HG03060 (cell line): ENCODE data around the gene LTBR.
"Not testable (repeated sequence)": the region's sequence is repeated elsewhere in the genome, so short reads cannot be mapped to it uniquely, and the experiment has no call there.

Experiments used
- ATAC-seq: cut with Tn5 transposase; IDR thresholded peaks from one replicate; pipeline ENCODE4 v1.9.1; 2021; ENCODE audit warnings: low read depth, moderate number of reproducible peaks; ENCODE audit not compliant: unreplicated experiment

The LTBR gene

DNA sequence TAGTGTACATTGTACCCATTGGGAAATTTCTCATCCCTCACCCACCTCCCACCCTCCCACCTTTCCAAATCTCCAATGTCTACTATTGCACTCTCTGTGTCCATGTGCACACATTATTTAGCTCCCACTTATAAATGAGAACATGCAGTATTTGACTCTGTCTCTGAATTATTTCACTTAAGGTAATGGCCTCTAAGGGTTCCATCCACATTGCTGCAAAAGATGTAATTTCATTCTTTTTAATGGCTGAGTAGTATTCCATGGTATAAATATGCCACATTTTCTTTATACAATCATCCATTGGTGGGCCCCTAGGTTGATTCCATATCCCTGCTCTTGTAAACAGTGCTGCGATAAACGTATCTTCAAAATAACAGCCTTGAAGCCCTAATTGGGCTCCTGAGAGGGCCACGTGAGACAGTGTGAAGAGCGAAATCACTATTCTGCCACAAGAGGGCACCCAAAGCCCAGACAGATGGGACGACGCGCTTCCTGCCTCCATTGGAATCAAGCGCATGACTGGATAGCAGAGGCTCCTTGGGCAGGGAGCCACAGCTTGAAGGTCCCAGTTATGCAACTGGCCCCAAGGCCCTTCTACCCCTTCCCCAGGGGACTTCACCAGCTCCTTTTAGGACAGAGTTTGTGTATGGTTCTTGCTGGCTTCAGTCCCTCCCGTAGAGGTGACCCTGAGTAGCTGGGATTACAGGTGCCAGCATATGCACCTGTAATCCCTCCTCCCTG lies 39.5 kb downstream of the LTBR start:
- no peak for ATAC-seq

- no peak for ATAC-seq
Observed at GRCh38 chr12:6424008-6424347, 40.0 kb downstream of the LTBR start.

- no peak for ATAC-seq
Observed at GRCh38 chr12:6424866-6425265, 40.9 kb downstream of the LTBR start.

- ATAC-seq, result no peak
Observed at GRCh38 chr12:6425590-6426531, 41.9 kb downstream of the LTBR start.

DNA sequence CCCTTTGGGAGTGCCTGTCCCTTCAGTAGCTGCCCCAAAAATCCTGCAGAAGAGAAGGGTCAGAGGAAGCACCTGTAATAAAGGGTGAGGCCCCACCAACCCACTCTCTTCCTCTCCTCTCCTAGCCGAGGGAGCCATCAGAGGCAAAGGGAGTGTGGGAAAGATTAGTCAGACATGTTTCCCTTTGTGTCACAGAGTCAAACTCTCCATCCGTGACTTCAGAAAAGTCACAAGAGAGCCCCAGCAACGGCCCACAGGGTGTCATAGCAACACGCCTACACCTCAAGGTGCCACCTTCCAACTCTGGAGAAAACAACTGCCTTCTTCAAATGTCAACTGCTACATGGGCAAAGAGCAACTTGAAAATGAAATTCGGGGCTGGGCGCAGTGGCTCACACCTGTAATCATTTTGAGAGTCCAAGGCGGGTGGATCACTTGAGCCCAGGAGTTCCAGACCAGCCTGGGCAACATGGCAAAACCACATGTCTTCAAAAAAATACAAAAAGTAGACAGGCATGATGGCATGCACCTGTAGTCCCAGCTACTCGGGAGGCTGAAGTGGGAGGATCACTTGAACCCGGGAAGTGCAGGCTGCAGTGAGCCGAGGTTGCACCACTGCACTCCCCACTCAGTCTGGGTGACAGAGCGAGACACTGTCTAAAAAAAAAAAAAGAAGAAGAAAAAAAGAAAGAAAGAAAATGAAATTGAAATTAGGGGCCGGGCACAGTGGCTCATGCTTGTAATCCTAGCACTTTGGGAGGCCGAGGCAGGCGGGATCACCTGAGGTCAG lies 43.1 kb downstream of the LTBR start:
- ATAC-seq, result peak; percentile 50

DNA sequence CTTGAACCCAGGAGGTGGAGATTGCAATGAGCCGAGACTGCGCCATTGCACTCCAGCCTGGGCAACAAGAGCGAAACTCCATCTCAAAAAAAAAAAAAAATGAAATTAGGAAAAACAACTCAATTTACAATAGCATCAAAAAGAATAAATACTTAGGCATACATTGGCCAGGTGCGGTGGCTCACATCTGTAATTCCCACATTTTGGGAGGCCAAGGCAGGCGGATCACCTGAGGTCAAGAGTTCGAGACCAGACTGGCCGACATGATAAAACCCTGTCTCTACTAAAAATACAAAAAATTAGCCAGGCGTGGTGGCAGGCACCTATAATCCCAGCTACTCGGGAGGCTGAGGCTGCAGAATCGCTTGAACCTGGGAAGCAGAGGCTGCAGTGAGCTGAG lies 43.8 kb downstream of the LTBR start:
- not testable (repeated sequence) for ATAC-seq

DNA sequence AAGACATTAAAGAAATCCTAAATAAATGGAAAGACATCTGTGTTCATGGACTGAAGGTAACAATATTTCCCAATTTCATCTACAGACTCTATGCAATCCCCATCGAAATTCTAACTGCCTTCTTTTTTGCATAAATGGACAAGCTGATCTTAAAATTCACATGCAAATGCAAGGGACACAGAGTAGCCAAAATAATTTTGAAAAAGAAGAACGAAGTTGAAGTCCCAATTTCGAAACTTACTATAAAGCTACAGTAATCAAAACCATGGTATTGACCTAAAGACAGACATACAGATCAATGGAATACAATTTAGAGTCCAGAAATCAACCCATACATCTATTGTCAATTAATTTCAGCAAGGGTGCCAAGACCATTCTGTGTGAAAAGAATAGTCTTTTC lies 44.4 kb downstream of the LTBR start:
- no peak for ATAC-seq

GRCh38 chr12:6430124-6430989 lies 46.4 kb downstream of the LTBR start:
- ATAC-seq, result no peak

DNA sequence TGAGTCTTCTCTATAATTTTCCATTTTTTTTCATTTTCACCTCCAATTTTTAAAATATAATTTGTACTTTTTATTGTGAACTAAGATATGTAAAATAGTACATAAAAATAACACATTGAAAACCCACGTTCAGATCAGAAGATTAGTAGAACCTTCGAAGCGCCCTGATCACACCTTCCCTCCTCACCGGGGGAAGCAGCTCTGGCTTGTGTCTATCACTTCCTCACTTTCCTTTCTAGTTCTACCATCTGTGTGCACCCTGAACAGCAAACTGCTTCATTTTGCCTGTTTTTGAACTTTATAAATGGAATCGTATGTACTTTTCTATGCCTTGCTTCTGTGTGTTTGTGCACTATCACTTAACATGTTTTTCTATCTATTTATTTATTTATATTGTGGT lies 49.0 kb downstream of the LTBR start:
- ATAC-seq, result no peak

GRCh38 chr12:6434205-6435140 lies 50.5 kb downstream of the LTBR start:
- ATAC-seq, result no peak

DNA sequence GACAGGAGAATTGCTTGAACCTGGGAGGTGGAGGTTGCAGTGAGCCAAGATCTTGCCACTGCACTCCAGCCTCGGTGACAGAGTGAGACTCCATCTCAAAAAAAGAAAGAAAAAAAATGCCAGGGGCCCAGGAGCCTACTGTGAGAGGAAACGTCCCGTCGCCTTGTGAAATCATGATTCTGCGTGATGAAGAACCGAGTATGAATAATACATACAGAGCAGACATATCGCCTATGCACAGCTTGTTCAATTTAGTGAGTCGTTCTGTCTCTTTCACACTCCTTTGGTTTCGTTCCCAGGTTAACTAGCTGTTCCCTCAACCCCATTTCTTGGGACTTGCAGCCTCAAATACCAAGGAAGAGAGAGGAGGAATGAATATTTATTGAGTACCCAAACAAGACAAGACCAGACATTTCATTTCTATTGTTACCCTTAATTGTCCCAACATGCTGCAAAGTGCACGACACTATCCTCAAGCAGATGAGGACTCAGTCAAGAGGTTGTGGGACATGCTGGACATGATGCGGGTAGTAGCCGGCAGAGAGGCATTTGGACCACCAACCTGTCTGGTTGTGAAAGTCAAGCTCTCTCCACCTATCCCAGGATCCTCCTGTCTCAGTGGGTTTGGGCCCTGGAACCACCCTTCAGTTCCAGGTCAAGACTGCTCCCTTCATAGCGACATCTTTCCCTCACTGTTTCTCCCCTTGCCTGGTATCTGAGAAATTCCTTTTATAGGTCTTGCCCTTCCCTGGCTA lies 52.2 kb downstream of the LTBR start:
- no peak for ATAC-seq

DNA sequence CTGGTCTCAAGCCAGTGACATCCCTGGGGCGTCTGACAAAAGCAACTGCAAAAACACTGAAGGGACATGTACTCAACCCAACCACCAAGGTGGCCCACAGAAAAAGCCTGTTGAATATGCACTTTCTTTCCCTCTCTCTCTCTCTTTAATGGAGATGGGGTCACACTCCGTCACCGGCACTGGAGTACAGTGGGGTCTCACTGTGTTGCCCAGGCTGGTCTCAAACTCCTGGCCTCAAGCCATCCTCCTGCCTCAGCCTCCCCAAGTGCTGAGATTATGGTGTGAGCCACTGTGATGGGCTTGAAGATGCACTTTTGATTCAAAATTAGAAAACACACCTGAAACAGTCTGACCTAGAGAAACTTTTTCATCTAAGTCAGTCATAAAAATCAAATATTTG lies 53.6 kb downstream of the LTBR start:
- ATAC-seq, result no peak

DNA sequence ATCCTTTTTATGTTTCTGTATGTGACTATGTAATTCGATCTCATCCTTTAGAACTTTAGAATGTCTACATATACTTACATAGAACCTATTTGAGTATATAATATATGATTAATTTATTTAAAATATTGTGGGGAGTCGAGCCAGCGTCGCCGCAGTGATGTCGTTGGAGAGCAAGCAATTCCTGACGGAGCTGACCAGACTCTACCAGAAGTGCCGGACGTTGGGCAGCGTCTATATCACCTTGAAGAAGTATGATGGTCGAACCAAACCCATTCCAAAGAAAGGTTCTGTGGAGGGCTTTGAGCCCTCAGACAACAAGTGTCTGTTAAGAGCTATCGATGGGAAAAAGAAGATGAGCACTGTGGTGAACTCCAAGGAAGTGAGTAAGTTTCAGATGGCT lies 54.4 kb downstream of the LTBR start:
- ATAC-seq, result no peak

DNA sequence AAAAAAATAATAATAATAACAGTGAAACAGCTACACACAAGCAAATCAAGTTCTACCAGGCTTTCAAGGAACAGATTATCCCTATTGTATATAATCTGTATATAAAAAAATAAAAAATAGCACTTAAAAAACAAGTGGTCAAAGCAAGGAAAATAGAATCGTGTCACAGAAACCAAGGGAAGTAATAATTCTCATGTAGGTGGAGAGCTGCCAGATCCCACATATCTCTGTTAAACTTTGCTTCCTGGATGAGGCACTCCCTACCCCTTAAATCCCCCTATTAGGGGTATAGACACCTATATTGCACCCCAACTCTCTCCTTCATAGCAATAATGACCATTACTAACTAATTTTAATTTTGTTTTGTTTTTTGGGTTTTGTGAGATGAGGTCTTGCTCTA lies 56.4 kb downstream of the LTBR start:
- no peak for ATAC-seq
